GM15510 (cell line): Measurements from ENCODE around the gene CCDC137.

Source experiments
- POLR2A ChIP-seq: IDR thresholded peaks from 3 replicates; pipeline ENCODE4 v1.6.1; 2011; ENCODE audit warnings: borderline replicate concordance; ENCODE audit not compliant: insufficient read length; ENCODE audit errors: extremely low read depth

The CCDC137 gene

DNA sequence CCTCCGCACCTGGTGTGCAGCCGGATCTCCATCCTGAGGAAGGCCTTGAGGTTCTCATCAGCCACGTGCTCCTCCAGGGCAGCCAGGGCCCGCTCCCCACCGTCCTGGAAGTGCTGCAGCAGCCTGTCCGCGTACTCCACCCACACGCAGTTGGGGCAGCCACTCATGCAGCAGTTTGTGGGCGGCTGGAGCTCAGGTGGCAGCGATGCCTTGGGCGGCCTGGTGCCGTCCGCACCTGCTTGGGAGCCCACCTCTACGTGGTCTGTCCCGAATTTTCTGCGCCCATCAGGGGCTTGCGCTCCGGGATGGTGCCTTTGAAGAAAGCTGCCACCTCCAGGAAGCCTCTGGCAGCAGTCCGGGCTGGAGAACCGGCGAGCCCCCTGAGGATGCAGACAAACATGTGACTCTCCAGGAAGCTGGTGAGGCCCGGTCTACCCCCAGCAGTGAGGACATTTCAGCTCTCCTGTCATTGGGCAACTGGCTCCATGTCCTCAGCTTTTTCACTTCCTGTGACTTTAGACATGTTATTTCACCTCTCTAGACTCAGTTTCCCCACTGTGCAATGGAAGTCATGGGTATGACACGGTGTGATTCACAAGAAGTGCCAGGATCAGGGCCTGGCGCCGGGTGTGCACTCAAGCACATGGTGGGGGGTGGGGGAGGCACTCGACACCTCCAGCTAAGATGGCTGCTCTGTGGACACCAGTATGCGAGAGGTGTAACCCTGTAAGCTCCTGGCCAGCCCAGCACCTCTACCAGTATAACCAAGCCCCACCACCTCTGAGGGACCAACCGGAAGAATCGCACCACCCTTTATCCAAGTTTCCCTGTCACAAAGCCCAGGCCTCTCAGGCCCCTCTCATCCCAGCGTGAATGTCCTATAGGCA is 1.1 kb upstream of the CCDC137 start:
- no peak for TF ChIP-seq POLR2A

DNA sequence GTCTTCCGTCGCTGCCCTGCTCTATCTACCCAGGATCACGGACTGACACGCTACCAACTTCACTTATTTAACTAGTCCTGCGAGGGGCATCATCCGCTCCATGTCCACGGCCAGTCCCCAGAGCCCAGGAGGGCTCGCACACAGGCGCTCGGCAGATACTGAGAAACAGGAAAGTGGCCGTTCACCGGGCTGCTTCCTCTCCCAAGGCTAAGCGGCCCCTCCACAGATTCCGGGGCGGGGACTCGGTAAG is 520 bp upstream of the CCDC137 start:
- no peak for TF ChIP-seq POLR2A

DNA sequence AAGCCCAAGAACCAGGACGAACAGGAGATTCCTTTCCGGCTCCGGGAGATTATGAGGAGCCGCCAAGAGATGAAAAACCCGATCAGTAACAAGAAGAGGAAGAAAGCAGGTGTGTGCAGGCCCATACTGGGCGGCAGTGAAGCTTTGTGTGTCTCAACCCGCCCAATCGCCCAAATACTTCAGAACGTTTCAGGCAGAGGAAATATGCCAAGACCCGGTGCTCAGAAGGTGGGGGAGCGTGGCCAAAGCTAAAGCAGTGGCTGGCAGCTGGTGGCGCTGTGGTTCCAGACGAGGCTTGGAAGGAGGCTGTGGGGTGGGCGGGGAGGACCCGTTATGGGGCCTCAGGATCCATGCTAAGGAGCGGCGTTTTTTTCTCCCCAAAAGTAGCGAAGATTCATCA is 1.2 kb downstream of the CCDC137 start:
- TF ChIP-seq POLR2A, result no peak

DNA sequence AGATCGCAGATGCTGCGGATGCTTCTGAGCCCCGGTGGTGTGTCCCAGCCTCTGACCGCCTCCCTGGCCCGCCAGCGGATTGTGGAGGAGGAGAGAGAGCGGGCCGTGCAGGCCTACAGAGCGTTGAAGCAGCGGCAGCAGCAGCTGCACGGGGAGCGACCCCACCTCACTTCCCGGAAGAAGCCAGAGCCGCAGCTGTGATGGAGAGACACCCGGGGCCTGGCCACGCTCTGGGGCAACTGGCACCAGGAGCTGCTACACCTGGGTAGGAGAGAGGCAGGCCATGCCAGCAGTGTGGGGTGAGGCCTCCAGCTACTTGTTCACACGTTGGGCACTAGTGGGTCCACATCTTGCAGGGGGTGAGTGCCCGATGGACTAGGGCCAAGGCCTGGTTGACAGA is 6.0 kb downstream of the CCDC137 start:
- no peak for TF ChIP-seq POLR2A

DNA sequence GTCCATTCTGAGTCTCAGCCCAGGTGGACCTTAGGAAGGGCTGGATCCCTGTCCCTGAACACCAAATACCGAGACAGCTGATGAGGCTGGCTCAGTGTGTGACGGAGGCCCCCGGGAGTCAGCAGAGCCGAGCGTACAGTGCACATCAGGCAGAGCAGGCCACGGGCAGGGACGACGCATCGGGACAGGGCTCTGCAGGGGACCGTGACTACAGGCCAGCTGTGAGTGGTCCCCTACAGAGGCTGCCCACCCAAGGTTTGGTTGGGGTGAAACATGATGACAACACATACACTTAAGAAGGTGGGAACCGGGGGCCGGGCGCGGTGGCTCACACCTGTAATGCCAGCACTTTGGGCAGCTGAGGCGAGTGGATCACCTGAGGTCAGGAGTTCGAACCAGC is 6.4 kb downstream of the CCDC137 start:
- no peak for TF ChIP-seq POLR2A

DNA sequence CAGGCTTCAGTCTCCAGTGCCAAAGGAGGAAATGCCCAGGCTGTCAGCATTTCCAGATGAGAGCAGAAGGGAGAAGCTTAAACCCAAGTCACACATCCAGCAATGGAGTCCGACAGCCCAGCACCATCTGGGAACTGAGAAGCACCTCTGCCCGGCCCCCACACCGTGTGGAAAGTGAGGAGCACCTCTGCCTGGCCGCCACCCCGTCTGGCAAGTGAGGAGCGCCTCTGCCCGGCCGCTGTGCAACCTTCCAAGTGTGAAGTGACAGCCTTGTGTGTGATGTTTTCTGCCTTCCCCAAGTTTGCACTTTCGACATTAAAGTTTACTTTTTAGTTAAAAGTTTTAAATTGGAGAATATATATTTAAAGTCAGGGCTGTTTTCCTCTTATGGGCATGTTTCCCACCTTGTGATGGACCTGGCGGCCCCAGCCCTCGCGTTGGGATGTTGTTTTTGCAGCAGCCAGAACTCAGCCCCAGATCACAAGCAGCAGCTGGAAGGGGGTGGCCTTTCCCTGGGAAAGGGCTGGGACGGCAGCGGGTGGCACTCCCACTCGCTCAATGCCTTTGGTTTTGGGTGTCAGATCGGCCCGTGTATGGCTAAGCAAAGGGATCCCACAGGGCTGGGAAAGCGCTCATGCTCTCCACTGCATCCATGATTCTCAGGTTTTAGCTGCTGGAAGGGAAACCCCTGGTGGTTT is 7.2 kb downstream of the CCDC137 start:
- TF ChIP-seq POLR2A, result no peak

DNA sequence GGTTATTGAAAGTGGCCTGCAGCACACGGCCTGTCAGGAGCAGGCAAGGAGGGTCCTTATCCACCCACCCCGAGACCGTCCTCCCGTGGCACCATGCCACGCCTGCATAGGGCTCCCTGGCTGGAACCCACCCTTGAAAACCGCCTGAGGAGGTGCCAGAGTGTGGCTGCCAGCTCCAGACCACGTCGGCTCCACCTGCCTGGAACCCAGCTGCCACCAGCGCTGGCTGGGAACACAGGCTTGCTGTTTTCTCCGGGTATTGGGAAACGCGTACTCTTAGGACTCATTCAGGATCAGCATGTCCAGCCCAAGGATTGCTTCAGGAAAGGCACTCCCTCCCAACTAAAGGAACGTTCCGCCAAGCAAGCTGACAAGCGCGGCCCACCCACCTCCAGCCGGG is 10.4 kb downstream of the CCDC137 start:
- TF ChIP-seq POLR2A, result no peak

DNA sequence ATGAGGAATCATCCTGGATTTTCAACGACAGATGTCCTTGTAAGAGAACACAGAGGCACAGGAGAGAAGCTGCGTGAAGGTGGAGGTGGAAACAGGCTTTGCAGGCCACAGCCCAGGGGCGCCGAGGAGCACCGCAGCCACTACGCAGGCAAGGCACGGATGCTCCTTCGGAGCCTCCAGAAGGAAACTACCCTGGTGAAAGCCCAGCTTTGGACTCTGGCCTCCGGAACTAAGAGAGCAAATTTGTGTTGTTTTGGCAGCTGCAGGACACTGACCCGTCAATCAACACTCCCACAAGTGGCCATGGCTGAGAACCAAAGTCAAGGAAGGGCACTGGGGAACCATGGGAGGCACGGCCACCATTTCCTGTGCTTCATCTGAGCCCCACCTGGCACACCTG is 13.6 kb downstream of the CCDC137 start:
- TF ChIP-seq POLR2A, result no peak

DNA sequence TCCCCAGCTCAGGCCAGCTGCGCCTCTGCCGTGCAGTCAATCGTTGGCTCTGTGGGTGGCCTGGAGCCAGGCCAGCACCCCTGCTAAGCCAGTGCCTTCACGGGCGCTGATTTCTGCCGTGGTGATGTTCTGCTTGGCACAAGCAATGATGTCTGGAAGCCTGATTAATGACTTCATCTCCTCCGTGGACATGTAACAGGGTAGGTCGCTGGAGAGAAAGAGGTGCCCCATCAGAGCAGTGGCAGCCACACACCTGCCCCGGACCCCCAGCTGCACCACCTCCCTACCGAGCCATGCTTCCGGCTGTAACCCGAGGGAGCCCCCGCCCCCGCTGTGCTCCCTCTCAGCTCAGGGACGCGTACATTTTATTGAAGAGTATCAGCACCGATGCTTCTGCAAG is 15.1 kb downstream of the CCDC137 start:
- TF ChIP-seq POLR2A, result no peak

DNA sequence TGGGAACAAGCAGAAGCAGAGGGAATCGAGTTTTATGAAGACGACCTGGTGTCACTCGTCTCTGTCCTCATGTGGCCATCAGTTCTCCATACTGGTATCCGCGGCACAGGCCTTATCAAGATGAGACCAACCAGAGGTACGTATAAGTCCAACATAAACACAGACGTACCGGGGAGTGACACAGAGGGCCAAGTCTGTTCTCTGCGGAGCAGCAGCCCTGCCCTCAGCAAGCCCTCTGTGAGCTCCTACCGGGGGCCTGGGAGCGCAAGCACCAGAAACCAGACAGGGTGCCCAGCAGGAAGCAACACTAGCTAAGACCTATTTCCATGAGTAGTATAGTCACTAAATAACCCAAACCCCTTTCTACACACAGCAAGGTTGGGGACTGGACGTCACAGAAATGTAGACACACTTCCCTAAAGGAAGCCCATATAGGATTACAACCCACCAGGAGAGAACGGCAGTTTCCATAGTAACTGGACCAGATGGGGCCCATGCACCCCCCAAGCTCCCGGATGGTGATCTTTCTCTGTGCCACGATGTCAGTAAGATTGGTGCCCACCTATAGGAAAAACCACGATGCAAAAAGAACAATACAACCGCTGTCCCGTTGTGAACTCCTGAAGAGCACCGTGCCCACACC is 16.1 kb downstream of the CCDC137 start:
- TF ChIP-seq POLR2A, result no peak

DNA sequence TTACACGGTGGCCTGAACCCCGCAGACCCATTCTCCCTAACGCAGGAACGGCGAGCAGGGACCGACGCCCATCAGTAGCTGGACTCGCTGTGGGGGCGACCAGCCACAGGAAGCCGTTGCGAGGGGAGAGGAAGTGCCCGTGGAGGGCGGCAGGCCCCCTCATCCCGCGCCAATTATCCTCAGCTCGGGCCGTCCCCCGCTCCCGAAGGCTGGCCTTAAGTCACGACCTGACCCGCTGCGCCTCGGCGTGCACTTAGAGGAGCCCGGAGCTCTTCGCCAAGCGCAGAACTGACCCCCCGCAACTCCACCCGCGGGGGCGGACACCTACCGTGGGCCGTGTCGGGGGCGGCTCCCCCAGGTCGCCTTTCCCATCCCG is 16.7 kb downstream of the CCDC137 start:
- TF ChIP-seq POLR2A, result no peak

DNA sequence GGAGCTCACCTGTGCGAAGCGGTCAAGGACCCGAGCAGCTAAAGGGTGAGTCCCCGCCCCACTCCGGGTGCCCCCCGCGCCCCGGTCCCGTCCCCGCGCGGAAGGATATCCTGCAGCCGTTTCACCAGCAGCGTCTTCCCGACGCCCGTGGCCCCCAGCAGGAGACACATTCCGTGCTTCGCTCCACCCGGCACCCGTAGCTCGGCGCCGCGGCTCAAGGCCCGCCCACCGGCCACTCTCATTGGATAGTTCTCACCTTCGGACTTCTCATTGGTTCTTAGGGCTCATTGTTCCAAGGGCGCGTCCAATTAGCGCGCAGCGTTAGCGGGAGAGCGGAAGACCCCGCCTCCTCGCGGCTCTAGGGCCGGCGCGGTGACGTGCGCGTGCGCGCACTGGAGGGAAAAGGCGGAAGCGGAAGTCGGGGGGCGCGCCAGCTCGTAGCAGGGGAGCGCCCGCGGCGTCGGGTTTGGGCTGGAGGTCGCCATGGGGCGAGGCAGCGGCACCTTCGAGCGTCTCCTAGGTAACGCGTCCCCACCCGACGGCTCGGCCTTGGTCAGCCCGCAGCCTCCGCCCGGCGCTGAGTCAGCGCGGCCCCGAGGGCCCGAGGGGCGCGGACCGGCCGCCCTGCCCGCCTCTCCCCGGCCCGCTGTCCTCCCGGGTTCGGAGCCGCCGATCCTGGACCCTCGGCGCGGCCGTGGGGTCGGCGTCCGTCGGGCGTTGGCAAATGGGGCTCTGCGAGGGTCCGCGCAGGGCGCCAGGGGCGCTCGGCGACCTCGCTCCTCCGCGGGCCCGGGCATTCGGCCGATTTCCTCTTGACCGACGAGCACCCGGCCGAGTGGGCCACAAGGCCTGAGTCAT is 17.3 kb downstream of the CCDC137 start, which contains the start of the genes ARL16 and HGS:
ARL16 (minus strand) TSS at position 214 of the 858 bp plus-strand sequence; CDS start at position 170, 44 bp downstream.
HGS (plus strand) TSS at position 428 of the 858 bp plus-strand sequence; CDS start at position 484, 56 bp downstream.
- peak; percentile 72 for TF ChIP-seq POLR2A

DNA sequence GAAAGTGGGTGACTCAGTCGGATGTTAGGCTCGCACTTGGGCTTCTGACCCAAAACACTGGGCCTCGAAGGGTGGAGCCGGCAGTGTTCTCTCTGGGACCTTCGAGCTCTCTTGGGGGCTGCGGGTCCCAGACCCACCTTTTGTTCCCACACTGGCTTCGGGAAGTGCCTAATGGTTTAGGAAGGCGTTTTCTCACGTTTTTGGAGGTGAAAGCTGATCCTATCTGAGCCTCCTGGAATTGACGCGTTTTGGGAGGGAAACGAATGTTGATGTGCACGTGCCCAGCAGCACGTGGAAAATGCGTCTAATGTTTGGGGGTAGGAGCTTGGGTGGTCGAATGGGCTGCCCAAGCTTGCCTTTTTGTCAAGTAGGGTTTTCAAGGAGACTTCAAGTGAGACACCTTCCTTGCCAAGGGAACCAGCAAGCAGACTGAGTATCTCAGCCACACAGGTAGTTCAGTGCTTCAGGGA is 17.9 kb downstream of the CCDC137 start:
- no peak for TF ChIP-seq POLR2A

DNA sequence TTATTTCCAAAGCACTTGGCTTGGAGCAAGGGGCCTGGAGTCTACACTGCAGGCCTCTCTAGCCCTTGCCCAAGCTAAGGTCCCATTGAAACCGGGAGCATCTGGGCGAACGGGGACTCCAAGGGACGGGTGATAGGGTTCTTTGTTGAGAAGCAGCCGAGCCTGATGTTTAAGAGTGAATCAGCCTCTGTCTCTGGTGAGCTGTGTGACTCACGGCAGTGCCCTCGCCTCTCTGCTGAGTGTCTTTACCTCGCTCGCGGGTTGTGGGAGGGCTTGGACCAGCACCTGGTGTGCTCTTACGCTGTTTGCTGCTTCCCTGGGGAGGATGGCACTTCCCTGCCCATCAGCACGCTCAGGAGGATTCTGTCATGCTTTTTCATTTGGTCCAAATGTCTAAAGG is 18.6 kb downstream of the CCDC137 start:
- TF ChIP-seq POLR2A, result no peak
